ENCODE results near the gene SLC6A1. TPM values are rescaled to one million over a fixed set of nuclear protein-coding genes. Genes with fewer than 3 reads are reported as not detected.

SLC6A1 gene
- total RNA-seq, 1 donor from 2014 or later: not detected

- H3K36me3 Mint-ChIP-seq (ENCODE audit: low read depth): no peaks in the 10 kb centered on the region
- no peak for DNase-seq
- H3K27me3 Mint-ChIP-seq: peaks cover 2% of the 10 kb centered on the region
- intact Hi-C loops (cut with micrococcal nuclease): no loop called here
- CTCF ChIA-PET: no interaction called here
- ATAC-seq (ENCODE audit: low read depth): no peak
- no peaks in the 10 kb centered on the region for H3K4me1 Mint-ChIP-seq
- TF ChIP-seq, protein P1, sequence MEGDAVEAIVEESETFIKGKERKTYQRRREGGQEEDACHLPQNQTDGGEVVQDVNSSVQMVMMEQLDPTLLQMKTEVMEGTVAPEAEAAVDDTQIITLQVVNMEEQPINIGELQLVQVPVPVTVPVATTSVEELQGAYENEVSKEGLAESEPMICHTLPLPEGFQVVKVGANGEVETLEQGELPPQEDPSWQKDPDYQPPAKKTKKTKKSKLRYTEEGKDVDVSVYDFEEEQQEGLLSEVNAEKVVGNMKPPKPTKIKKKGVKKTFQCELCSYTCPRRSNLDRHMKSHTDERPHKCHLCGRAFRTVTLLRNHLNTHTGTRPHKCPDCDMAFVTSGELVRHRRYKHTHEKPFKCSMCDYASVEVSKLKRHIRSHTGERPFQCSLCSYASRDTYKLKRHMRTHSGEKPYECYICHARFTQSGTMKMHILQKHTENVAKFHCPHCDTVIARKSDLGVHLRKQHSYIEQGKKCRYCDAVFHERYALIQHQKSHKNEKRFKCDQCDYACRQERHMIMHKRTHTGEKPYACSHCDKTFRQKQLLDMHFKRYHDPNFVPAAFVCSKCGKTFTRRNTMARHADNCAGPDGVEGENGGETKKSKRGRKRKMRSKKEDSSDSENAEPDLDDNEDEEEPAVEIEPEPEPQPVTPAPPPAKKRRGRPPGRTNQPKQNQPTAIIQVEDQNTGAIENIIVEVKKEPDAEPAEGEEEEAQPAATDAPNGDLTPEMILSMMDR (IDR thresholded peaks at IDR 0.05): no peak
- no peak overlapping the region for H3K27ac Mint-ChIP-seq
- POLR2A ChIA-PET: no interaction called here
- no peaks in the 10 kb centered on the region for H3K9me3 Mint-ChIP-seq
- no peak overlapping the region for H3K4me3 Mint-ChIP-seq
Observed at GRCh38 chr3:11084677-11085076, 92.1 kb downstream of the SLC6A1 start.

DNA sequence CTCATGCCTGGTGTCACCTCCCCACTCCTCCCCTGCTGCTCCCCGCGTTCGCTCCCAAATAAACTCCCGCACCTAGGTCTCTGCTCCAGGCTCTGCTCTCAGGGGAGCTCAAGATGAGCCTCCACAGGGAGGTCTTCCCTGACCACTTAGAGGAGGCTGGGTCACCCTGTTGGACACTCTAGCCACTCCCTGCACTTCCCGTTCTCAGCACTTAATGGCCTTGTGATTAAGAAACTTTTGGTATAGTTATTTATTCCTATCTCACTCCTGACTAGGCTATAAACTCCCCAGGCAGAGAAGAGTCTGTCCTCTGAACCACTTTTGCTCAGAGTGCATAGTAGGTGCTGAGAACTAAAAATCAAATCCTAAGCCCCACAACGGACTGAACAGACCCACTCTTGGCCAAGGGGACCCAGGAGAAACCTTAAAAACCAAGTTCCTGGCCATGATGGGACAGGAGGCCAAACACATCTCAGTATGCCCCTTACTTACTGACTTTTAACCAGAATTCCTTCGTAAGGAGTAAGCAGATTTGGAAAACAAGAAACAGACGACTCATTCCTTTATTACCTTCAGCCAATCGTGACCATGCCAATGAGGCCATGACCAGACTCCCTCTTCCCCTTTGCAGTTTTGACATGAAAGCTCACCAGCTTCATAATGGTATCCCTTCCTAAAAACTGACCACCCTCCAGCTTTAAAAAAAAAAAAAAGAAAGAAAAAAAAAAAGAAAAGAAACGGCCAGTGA is 92.7 kb downstream of the SLC6A1 start:
- H3K36me3 Mint-ChIP-seq (ENCODE audit: low read depth): no peaks in the 10 kb centered on the region
- H3K27me3 Mint-ChIP-seq: peaks cover 2% of the 10 kb centered on the region
- H3K4me1 Mint-ChIP-seq: no peaks in the 10 kb centered on the region
- TF ChIP-seq, protein P1 (IDR thresholded peaks at IDR 0.05): no peak
- DNase-seq (no peak), ATAC-seq (ENCODE audit: low read depth) (no peak)
- CTCF ChIA-PET: no interaction called here
- POLR2A ChIA-PET: no interaction called here
- H3K27ac Mint-ChIP-seq: no peak overlapping the region
- H3K4me3 Mint-ChIP-seq: no peak overlapping the region
- intact Hi-C loops (cut with micrococcal nuclease): no loop called here
- no peaks in the 10 kb centered on the region for H3K9me3 Mint-ChIP-seq

GRCh38 chr3:11086856-11087255 is 94.3 kb downstream of the SLC6A1 start:
- Mint-ChIP-seq H3K4me1 (no peaks in the 10 kb centered on the region), H3K36me3 (ENCODE audit: low read depth) (no peaks in the 10 kb centered on the region), H3K4me3 (no peak overlapping the region), H3K9me3 (no peaks in the 10 kb centered on the region), H3K27me3 (peaks cover 2% of the 10 kb centered on the region), H3K27ac (no peak overlapping the region)
- TF ChIP-seq, protein P1 (IDR thresholded peaks at IDR 0.05): no peak
- ATAC-seq (ENCODE audit: low read depth) (no peak), DNase-seq (no peak)
- ChIA-PET CTCF (no interaction called here), POLR2A (no interaction called here)
- intact Hi-C loops (cut with micrococcal nuclease): no loop called here

- no peak for DNase-seq
- ATAC-seq (ENCODE audit: low read depth): no peak
- intact Hi-C loops (cut with micrococcal nuclease): no loop called here
- peaks cover 2% of the 10 kb centered on the region for H3K27me3 Mint-ChIP-seq
- no peaks in the 10 kb centered on the region for H3K36me3 Mint-ChIP-seq (ENCODE audit: low read depth)
- ChIA-PET CTCF (no interaction called here), POLR2A (no interaction called here)
- H3K27ac Mint-ChIP-seq: no peak overlapping the region
- no peak overlapping the region for H3K4me3 Mint-ChIP-seq
- H3K4me1 Mint-ChIP-seq: no peaks in the 10 kb centered on the region
- no peaks in the 10 kb centered on the region for H3K9me3 Mint-ChIP-seq
- TF ChIP-seq, protein P1 (IDR thresholded peaks at IDR 0.05): no peak
Observed at GRCh38 chr3:11088066-11088465, 95.5 kb downstream of the SLC6A1 start.

DNA sequence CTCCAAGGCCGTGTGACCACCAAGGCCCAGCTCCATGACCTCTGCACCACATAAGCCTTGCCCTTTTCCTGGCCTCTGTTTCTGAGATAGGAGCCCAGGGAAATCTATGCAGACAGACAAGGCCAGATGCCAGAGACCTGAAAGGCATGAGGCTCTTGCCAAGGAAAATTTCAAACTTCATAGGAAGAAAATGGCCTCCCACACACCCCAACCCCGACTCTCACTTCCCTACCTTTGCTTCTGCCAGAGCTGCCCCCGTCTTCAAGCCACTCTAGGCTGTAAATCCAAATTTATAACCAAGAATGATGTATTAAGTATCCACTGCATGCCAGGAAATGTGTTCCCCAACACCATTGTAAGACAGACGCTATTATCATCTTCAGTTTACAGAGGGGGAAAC is 96.3 kb downstream of the SLC6A1 start:
- POLR2A ChIA-PET: no interaction called here
- no peak for DNase-seq
- no peak for ATAC-seq (ENCODE audit: low read depth)
- no peak overlapping the region for H3K4me3 Mint-ChIP-seq
- no peaks in the 10 kb centered on the region for H3K36me3 Mint-ChIP-seq (ENCODE audit: low read depth)
- no peak overlapping the region for H3K27ac Mint-ChIP-seq
- CTCF ChIA-PET: no interaction called here
- intact Hi-C loops (cut with micrococcal nuclease): no loop called here
- peaks cover 2% of the 10 kb centered on the region for H3K27me3 Mint-ChIP-seq
- TF ChIP-seq, protein P1 (IDR thresholded peaks at IDR 0.05): no peak
- no peaks in the 10 kb centered on the region for H3K9me3 Mint-ChIP-seq
- no peaks in the 10 kb centered on the region for H3K4me1 Mint-ChIP-seq

Other genes starting within 250 kb of the SLC6A1 start
- gene SLC6A11, start 176.5 kb upstream of the SLC6A1 start, total RNA-seq: not detected in 2 replicates
- gene HRH1, start 161.7 kb downstream of the SLC6A1 start, total RNA-seq: not detected in 2 replicates

All from activated B cell treated with CpG ODN at 0.5 μM for 24 hours (primary cell).